Tibial nerve (tissue), 4 donors: Measurements from ENCODE around the gene MIEN1. TPM values are rescaled to one million over a fixed set of nuclear protein-coding genes. Genes with fewer than 3 reads are reported as not detected.
A peak's percentile ranks its signal among the peaks of the same experiment; 100 is the strongest.

ENCODE experiments used
- DNase-seq, 2 donors: peaks; one replicate each; pipeline ENCODE4 v3.0.0-alpha.2; 2019; ENCODE audit warnings: low spot score in 2 of 2
- H3K27ac ChIP-seq, 4 donors: fragments of 200-600 bp; sonication (generic) in 3 of 4; one replicate each; pipeline ENCODE4 v1.5.1; 2017 to 2019; ENCODE audit warnings: mild to moderate bottlenecking in 1 of 4
- H3K27me3 ChIP-seq, 2 donors: fragments of 200-600 bp; sonication (generic) in 1 of 2; one replicate each; pipeline versions ENCODE4 v1.5.1 to v1.6.0; 2017 to 2019
- H3K36me3 ChIP-seq, 3 donors: fragments of 200-600 bp; sonication (generic); one replicate each; pipeline ENCODE4 v1.5.1; 2018 to 2019
- H3K4me1 ChIP-seq, 4 donors: fragments of 200-600 bp; sonication (generic) in 3 of 4; one replicate each; pipeline ENCODE4 v1.5.1; 2017 to 2019
- H3K4me3 ChIP-seq, 4 donors: fragments of 200-600 bp; sonication (generic) in 3 of 4; one replicate each; pipeline ENCODE4 v1.5.1; 2017 to 2019; ENCODE audit warnings: mild to moderate bottlenecking in 1 of 4, moderate library complexity in 1 of 4
- H3K9me3 ChIP-seq, 4 donors: fragments of 200-600 bp; sonication (generic) in 3 of 4; one replicate each; pipeline ENCODE4 v1.5.1; 2017 to 2019
- EP300 ChIP-seq, 2 donors: sonication (generic); formaldehyde crosslinking; IDR thresholded peaks; one replicate each; pipeline ENCODE4 v1.6.1; 2017; ENCODE audit warnings: antibody characterized with exemption in 2 of 2, mild to moderate bottlenecking in 1 of 2
- POLR2A ChIP-seq, 2 donors: fragments of 450-650 bp; IDR thresholded peaks; one replicate each; pipeline ENCODE4 v1.6.1; 2017; ENCODE audit warnings: antibody characterized with exemption in 2 of 2, mild to moderate bottlenecking in 2 of 2, moderate library complexity in 2 of 2
- WGBS, 2 donors: methylation state at CpG; one replicate each; pipeline ENCODE4 v1.1.5; 2018; 5-methylcytosine and 5-hydroxymethylcytosine counted together
- total RNA-seq, 4 donors: library from RNA; depleted of rRNA; stranded (reverse); fragments of >200 nt; gene quantifications; one replicate each; pipeline ENCODE4 v1.1.0, GENCODE V29; 2016
- TF ChIP-seq, protein P1 (sequence below), 5 experiments: fragments of 200-600 bp in 3 of 5; fragments of 450-650 bp in 2 of 5; sonication (generic) in 3 of 5; IDR thresholded peaks; one replicate each; pipeline ENCODE4 v1.5.1; 2016 to 2019; ENCODE audit warnings: antibody characterized with exemption in 5 of 5, mild to moderate bottlenecking in 3 of 5, moderate library complexity in 2 of 5

MIEN1 gene
- total RNA-seq, 4 donors from 2014 or later, result 29.8 to 65.3 (median 43.5) TPM

DNA sequence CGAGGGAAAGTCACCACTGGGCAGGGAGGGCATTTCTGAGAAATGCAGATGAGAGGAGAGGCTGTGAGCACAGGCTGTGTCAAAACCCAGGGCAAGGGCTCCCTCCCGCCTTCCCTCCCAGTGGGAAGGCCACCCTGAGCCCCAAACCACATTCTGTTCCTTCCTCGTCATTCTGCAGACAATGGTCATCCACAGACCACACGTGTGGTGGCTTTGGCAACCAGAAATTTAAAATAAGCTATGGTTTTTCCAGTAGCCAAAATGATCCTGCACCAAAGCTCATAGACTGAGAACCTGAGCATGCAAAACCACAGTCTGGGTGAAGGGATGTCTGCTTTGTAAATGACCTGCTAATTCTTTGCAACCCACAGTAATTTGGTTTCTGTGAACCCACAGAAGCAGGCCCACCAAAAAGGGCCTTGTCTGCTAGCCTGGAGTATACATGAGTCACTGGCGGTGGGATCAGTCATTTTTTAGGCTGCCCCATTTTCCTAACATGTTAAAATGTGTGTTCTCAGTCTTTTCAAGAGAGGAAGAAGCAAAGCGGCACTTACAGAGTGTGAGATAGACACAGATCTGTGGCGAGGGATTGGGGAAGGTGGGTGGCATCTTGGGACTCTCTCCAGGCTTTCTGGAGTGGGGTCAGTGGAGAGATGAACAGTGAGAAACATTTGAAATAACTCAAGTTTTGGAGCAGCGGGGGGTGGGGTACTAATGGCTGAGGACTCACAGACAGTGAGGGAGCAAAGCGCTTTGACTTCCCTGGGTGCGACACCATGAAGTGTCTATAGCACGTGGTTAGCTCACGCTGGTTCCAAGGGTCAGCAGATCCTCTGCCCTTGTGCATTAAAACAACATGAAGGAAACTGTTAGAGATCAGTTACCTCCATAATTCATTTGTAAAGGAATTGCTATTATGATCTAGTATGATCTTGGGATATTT lies 27.9 kb upstream of the MIEN1 start:
- H3K4me3 ChIP-seq, result no peak overlapping the region
- H3K27me3 ChIP-seq, result peaks cover 0 to 19% of the 10 kb centered on the region in 2 donors
- H3K4me1 ChIP-seq, result peaks cover 0 to 21% (median 7%) of the 10 kb centered on the region in 4 donors
- H3K9me3 ChIP-seq, result no peaks in the 10 kb centered on the region
- 61 to 62% methylated on average over 12 of the region's 12 CpGs for WGBS, 2 donors
- TF ChIP-seq EP300 (IDR thresholded peaks at IDR 0.05), result no peak
- TF ChIP-seq, protein P1, sequence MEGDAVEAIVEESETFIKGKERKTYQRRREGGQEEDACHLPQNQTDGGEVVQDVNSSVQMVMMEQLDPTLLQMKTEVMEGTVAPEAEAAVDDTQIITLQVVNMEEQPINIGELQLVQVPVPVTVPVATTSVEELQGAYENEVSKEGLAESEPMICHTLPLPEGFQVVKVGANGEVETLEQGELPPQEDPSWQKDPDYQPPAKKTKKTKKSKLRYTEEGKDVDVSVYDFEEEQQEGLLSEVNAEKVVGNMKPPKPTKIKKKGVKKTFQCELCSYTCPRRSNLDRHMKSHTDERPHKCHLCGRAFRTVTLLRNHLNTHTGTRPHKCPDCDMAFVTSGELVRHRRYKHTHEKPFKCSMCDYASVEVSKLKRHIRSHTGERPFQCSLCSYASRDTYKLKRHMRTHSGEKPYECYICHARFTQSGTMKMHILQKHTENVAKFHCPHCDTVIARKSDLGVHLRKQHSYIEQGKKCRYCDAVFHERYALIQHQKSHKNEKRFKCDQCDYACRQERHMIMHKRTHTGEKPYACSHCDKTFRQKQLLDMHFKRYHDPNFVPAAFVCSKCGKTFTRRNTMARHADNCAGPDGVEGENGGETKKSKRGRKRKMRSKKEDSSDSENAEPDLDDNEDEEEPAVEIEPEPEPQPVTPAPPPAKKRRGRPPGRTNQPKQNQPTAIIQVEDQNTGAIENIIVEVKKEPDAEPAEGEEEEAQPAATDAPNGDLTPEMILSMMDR (IDR thresholded peaks at IDR 0.05), result no peak
- TF ChIP-seq POLR2A (IDR thresholded peaks at IDR 0.05), result no peak
- peak overlapping the region in 1 of 4 donors; percentile 24 for H3K27ac ChIP-seq
- H3K36me3 ChIP-seq, result no peaks in the 10 kb centered on the region
- no peak for DNase-seq

GRCh38 chr17:39757176-39757662 lies 26.9 kb upstream of the MIEN1 start:
- DNase-seq, result no peak
- 91 to 95% methylated on average over 4 of the region's 4 CpGs for WGBS, 2 donors
- TF ChIP-seq, protein P1 (IDR thresholded peaks at IDR 0.05), result no peak
- TF ChIP-seq POLR2A (IDR thresholded peaks at IDR 0.05) (no peak), EP300 (IDR thresholded peaks at IDR 0.05) (no peak)
- H3K4me1 ChIP-seq, result peaks cover 0 to 25% (median 7%) of the 10 kb centered on the region in 4 donors
- no peak overlapping the region for H3K4me3 ChIP-seq
- no peaks in the 10 kb centered on the region for H3K9me3 ChIP-seq
- peaks cover 0 to 19% of the 10 kb centered on the region in 2 donors for H3K27me3 ChIP-seq
- H3K36me3 ChIP-seq, result no peaks in the 10 kb centered on the region
- H3K27ac ChIP-seq, result no peak overlapping the region

DNA sequence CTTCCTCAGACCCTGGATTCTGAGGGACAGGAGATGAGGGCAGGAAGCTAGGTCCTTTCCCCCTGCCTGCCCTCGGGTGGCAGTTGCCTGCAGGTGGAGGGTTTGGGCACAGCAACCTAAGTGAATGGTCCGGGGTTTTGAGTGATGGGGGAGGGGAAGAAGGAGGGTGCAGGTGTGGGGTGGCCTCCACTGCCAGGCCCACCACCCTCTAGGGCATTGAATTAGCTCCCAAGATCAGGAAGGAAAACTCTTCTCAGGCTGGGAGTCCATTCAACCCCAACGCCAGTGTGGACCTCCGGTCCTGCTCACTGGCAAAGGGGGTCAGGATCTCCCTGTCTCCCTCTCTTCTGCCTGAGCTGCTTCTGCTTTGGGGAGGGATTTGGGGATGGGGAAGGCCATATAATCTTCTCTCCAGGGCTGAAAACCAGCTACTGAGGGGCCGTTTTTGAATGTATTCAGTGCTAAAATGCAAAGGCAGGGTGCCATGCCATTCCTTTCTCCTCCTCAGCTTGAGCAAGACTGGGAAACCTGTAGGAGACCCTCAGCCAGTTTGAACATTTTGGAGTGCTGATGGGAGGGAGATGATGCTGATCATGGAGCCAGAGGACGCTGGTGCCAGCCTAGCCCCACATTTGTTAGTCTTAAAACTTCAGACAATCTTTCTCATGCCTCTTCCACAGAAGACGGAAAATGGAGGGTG lies 26.2 kb upstream of the MIEN1 start:
- 45 to 61% methylated on average over 7 of the region's 7 CpGs for WGBS, 2 donors
- peaks cover 0 to 25% (median 7%) of the 10 kb centered on the region in 4 donors for H3K4me1 ChIP-seq
- no peak for DNase-seq
- no peaks in the 10 kb centered on the region for H3K36me3 ChIP-seq
- H3K9me3 ChIP-seq, result no peaks in the 10 kb centered on the region
- no peak overlapping the region for H3K4me3 ChIP-seq
- peaks cover 0 to 17% of the 10 kb centered on the region in 2 donors for H3K27me3 ChIP-seq
- TF ChIP-seq POLR2A (IDR thresholded peaks at IDR 0.05), result no peak
- TF ChIP-seq EP300 (IDR thresholded peaks at IDR 0.05), result no peak
- TF ChIP-seq, protein P1 (IDR thresholded peaks at IDR 0.05), result no peak
- H3K27ac ChIP-seq, result peak overlapping the region in 1 of 4 donors; percentile 96

DNA sequence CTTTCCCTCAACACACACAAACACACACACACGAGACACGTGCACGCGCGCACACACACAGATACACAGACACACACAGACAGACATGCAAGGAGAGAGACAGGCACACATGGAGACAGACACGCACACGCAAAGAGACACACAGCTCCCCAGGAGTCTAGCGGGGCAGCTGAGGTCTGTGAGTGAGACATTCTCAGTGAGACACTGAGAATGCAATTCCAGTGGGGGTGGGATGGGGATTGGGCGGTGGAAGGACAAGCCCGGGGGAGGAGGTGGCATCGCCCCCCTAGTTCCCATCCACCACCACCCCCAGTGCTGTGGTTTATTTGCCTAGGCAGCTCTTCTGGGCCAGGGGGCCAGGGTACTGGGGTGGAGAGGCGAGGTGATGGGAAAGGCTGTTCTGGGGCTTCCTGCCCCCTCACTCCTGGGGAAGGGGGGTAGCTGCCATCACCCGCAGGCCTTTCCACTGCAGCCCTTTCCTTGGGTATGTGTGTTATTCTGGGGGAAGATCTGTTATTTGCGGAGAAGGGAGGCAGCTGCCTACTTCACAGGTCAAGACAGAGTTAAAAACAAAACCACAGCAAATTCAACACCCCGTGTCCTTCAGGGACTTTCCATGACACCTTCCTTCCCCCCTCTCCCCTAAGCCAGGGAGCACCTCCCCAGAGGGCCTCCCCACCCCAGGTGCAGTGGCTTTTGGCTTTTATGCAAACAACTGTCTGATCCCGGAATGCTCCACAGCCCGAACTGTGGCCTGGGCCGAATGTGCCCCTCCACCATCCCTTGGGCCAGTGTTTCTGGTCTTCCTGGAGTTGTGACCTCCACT lies 25.4 kb upstream of the MIEN1 start:
- TF ChIP-seq, protein P1 (IDR thresholded peaks at IDR 0.05), result no peak
- TF ChIP-seq POLR2A (IDR thresholded peaks at IDR 0.05), result no peak
- TF ChIP-seq EP300 (IDR thresholded peaks at IDR 0.05), result no peak
- H3K4me3 ChIP-seq, result peak overlapping the region in 1 of 4 donors; percentile 74
- 57 to 62% methylated on average over 18 of the region's 18 CpGs for WGBS, 2 donors
- peaks cover 0 to 12% of the 10 kb centered on the region in 2 donors for H3K27me3 ChIP-seq
- H3K27ac ChIP-seq, result peak overlapping the region in 3 of 4 donors; percentile 92 to 97 (median 96)
- no peaks in the 10 kb centered on the region for H3K9me3 ChIP-seq
- no peaks in the 10 kb centered on the region for H3K36me3 ChIP-seq
- no peak for DNase-seq
- peaks cover 0 to 25% (median 7%) of the 10 kb centered on the region in 4 donors for H3K4me1 ChIP-seq
